ENCODE results near the gene DISP1. TPM values are rescaled to one million over a fixed set of nuclear protein-coding genes. Genes with fewer than 3 reads are reported as not detected.
A peak's percentile ranks its signal among the peaks of the same experiment; 100 is the strongest.

DISP1 gene
- total and polyA plus RNA-seq, 10 of the 15 experiments (the other 5 are each of a cell fraction or from before 2014, with no cell fraction given): 0.11 to 1.4 (median 0.72) TPM

GRCh38 chr1:222814536-222815439 is at the start of gene DISP1 (continued):
- TF ChIP-seq ZBTB4 (CRISPR knock-in tag; IDR thresholded peaks at IDR 0.05) (no peak), RCOR1 (conservative IDR thresholded peaks at IDR 0.05; ENCODE audit: low read depth, low read length) (no peak), ELK1 (IDR thresholded peaks at IDR 0.05; ENCODE audit: low read depth, low read length) (0 out of 2 replicates have a peak, but pooled peaks have one; percentile 56), RB1 (IDR thresholded peaks at IDR 0.05; ENCODE audit: borderline replicate concordance) (no peak), ZNF24 (IDR thresholded peaks at IDR 0.05) (no peak), CREM (IDR thresholded peaks at IDR 0.05; ENCODE audit: low read depth) (no peak), HDGF (IDR thresholded peaks at IDR 0.05) (no peak), SREBF1 (IDR thresholded peaks at IDR 0.05; ENCODE audit: low read length) (no peak), NFXL1 (IDR thresholded peaks at IDR 0.05; ENCODE audit: borderline replicate concordance) (no peak), ETV6 (conservative IDR thresholded peaks at IDR 0.05 in 1 of 2, IDR thresholded peaks at IDR 0.05 in 1 of 2; ENCODE audit: borderline replicate concordance in 1 of 2, low read depth in 1 of 2) (no peak), SMAD1 (IDR thresholded peaks at IDR 0.05; ENCODE audit: low read depth, partially characterized antibody) (no peak), E2F8 (IDR thresholded peaks at IDR 0.05; ENCODE audit: low read depth, partially characterized antibody) (no peak), TAF1 (IDR thresholded peaks at IDR 0.05; ENCODE audit: borderline replicate concordance, low read depth, low read length) (peak; percentile 44; the same call in 1 of the 2 replicates), BHLHE40 (IDR thresholded peaks at IDR 0.05; ENCODE audit: borderline replicate concordance in 1 of 2, low read depth in 2 of 2, low read length in 1 of 2) (no peak), ZBTB33 (IDR thresholded peaks at IDR 0.05) (no peak), DPF2 (IDR thresholded peaks at IDR 0.05) (0 out of 2 replicates have a peak, but pooled peaks have one; percentile 33), FOXM1 (IDR thresholded peaks at IDR 0.05; ENCODE audit: low read depth, low read length) (no peak), SRF (IDR thresholded peaks at IDR 0.05; ENCODE audit: low read depth in 2 of 2, low read length in 2 of 2) (0 out of 4 replicates have a peak, but pooled peaks of 1 of the 2 experiments have one; percentile 36), PAX5 (IDR thresholded peaks at IDR 0.05; ENCODE audit: borderline replicate concordance, low read depth, low read length) (no peak), SIX5 (IDR thresholded peaks at IDR 0.05; ENCODE audit: low read depth, low read length, severe bottlenecking) (no peak)

Data from GM12878 (cell line).